ENCODE results near the gene PRR19.

Gene PRR19

DNA sequence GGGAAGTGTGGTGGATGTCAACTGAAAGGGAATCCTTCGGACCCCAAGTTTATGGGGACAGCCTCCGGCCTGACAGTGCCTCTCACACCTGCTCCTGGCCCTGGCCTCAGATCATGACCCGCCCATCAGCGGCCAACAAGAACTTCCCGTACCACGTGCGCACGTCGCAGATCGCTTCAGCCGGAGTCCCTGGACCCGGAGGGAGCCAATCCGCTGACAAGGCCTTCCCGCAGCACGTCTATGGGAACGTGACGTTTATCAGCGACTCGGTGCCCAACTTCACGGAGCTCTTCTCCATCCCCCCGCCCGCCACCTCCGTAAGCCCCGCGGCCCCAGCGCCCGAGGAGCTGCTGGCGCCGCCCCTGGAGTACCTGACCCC, 21.5 kb downstream of the PRR19 start:
- Histone ChIP-seq H3K4ac (ENCODE audit: low read depth, low read length) (no peak overlapping the region), H3K4me2 (ENCODE audit: low read length) (peak overlapping the region; percentile 29), H3K27ac (ENCODE audit: low read depth, low read length) (no peak overlapping the region), H4K8ac (ENCODE audit: low read depth, low read length) (no peak overlapping the region), H2AK5ac (ENCODE audit: low read length) (no peak overlapping the region), H3K23ac (ENCODE audit: low read length) (peak overlapping the region; percentile 6), H3K18ac (ENCODE audit: low read length) (no peak overlapping the region), H2BK5ac (ENCODE audit: low read length) (no peak overlapping the region), H2BK15ac (replicated peaks; ENCODE audit: low read depth) (no peak overlapping the region), H3K79me1 (ENCODE audit: low read length) (peaks cover 13% of the 10 kb centered on the region), H2BK120ac (ENCODE audit: low read depth, low read length) (no peak overlapping the region), H3K56ac (ENCODE audit: low read length) (peak overlapping the region; percentile 74), H3K27me3 (ENCODE audit: insufficient read depth, low read length, poor library complexity) (peaks cover 4% of the 10 kb centered on the region), H3K36me3 (ENCODE audit: control insufficient read depth, insufficient read depth, low read length) (no peaks in the 10 kb centered on the region), H3K9ac (ENCODE audit: low read length) (no peak overlapping the region), H3K79me2 (ENCODE audit: control insufficient read depth, insufficient read depth, low read length) (peaks cover 3% of the 10 kb centered on the region), H3K4me3 (ENCODE audit: low read length) (no peak overlapping the region), H3K4me1 (ENCODE audit: control insufficient read depth, low read depth, low read length) (no peaks in the 10 kb centered on the region), H4K5ac (ENCODE audit: low read length) (no peak overlapping the region)
- DNase-seq: peak; percentile 75
- WGBS (ENCODE audit: extremely low coverage, insufficient coverage, low lambda C conversion rate): no CpG with 5 or more reads among the region's 29 CpGs

DNA sequence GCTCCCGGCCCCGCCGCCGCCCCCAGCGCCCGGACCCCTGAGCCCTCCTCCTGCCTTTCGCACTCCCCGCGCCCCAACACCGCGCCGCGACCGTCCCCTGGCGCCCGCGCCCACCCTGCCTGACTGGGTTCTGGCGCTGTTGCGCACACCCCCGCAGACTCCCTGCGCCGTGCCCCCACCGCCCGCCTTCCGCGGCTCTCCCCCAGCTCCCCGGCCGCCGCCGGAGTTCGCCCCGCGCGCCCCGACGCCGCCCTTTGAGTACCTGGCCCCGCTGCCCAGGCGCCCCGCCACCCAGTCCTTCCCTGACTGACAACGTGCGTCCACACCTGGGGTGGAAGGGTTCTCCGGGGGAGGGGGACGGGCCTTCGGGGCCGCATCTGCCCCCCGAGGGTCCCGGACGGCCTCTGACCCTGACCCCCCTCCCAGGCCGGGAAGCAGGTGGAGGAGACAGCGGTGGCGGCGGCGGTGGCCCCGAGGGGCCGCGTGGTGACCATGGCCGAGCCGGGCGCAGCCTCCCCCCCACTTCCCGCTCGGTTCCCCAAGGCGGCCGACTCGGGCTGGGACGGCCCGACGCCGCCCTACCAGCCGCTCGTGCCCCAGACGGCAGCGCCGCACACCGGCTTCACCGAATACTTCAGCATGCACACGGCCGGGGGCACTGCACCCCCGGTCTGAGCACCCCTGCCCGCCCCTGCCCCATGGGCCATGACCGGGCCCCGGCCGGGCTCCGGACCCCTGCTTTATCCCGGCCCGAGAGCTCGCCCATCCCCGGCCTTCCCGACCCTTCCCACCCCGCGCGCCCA, 22.1 kb downstream of the PRR19 start:
- Histone ChIP-seq H3K4me3 (ENCODE audit: low read length) (no peak overlapping the region), H3K4ac (ENCODE audit: low read depth, low read length) (no peak overlapping the region), H4K5ac (ENCODE audit: low read length) (no peak overlapping the region), H2AK5ac (ENCODE audit: low read length) (no peak overlapping the region), H3K36me3 (ENCODE audit: control insufficient read depth, insufficient read depth, low read length) (no peaks in the 10 kb centered on the region), H3K4me2 (ENCODE audit: low read length) (peak overlapping the region; percentile 52), H3K4me1 (ENCODE audit: control insufficient read depth, low read depth, low read length) (no peaks in the 10 kb centered on the region), H2BK120ac (ENCODE audit: low read depth, low read length) (no peak overlapping the region), H4K8ac (ENCODE audit: low read depth, low read length) (no peak overlapping the region), H3K56ac (ENCODE audit: low read length) (peak overlapping the region; percentile 74), H3K9ac (ENCODE audit: low read length) (peak overlapping the region; percentile 42), H2BK15ac (replicated peaks; ENCODE audit: low read depth) (no peak overlapping the region), H3K18ac (ENCODE audit: low read length) (no peak overlapping the region), H3K27me3 (ENCODE audit: insufficient read depth, low read length, poor library complexity) (peaks cover 4% of the 10 kb centered on the region), H3K79me1 (ENCODE audit: low read length) (peaks cover 13% of the 10 kb centered on the region), H3K23ac (ENCODE audit: low read length) (no peak overlapping the region), H2BK5ac (ENCODE audit: low read length) (no peak overlapping the region), H3K79me2 (ENCODE audit: control insufficient read depth, insufficient read depth, low read length) (peaks cover 3% of the 10 kb centered on the region), H3K27ac (ENCODE audit: low read depth, low read length) (no peak overlapping the region)
- DNase-seq: peak; percentile 21
- WGBS (ENCODE audit: extremely low coverage, insufficient coverage, low lambda C conversion rate): no CpG with 5 or more reads among the region's 92 CpGs

DNA sequence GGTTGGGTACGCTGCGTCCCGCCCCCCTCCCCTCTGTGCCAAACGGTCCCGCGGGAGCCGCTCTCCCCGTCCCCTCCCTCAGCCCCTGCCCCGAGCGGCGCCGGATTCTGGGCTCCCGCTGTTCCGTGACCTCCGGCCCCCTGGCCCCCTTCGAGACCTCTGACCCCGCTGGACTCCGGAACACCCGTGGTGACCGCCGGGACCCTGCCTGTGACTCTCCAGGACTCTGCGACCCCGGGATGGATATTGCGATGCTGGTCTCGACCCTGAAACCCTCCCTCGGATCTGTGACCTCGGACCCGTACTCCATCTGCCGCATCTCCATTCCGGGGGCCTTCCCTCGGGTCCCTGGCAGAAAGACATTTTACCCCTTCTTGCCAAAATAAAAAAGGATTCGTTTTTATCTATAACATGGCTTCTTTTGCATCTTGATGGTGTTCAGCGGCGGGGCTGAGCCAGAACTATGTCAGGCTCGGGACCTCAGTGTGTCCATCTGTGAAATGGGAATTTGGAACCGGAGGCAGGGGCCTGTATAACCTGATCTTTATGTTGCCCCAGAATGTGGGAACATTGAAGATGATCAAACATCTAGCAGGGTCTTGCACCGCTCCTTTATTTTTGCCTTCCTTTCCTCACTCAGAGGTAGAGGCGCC, 22.8 kb downstream of the PRR19 start:
- Histone ChIP-seq H3K27ac (ENCODE audit: low read depth, low read length) (no peak overlapping the region), H3K79me1 (ENCODE audit: low read length) (peaks cover 13% of the 10 kb centered on the region), H4K5ac (ENCODE audit: low read length) (no peak overlapping the region), H2AK5ac (ENCODE audit: low read length) (no peak overlapping the region), H3K56ac (ENCODE audit: low read length) (peak overlapping the region; percentile 71), H2BK5ac (ENCODE audit: low read length) (no peak overlapping the region), H3K27me3 (ENCODE audit: insufficient read depth, low read length, poor library complexity) (peaks cover 4% of the 10 kb centered on the region), H3K4me3 (ENCODE audit: low read length) (peak overlapping the region; percentile 19), H3K4me1 (ENCODE audit: control insufficient read depth, low read depth, low read length) (no peaks in the 10 kb centered on the region), H3K23ac (ENCODE audit: low read length) (peak overlapping the region; percentile 89), H3K36me3 (ENCODE audit: control insufficient read depth, insufficient read depth, low read length) (no peaks in the 10 kb centered on the region), H3K79me2 (ENCODE audit: control insufficient read depth, insufficient read depth, low read length) (peaks cover 3% of the 10 kb centered on the region), H2BK15ac (replicated peaks; ENCODE audit: low read depth) (no peak overlapping the region), H3K18ac (ENCODE audit: low read length) (no peak overlapping the region), H3K4me2 (ENCODE audit: low read length) (peak overlapping the region; percentile 71), H4K8ac (ENCODE audit: low read depth, low read length) (no peak overlapping the region), H3K4ac (ENCODE audit: low read depth, low read length) (no peak overlapping the region), H2BK120ac (ENCODE audit: low read depth, low read length) (no peak overlapping the region), H3K9ac (ENCODE audit: low read length) (peak overlapping the region; percentile 59)
- no peak for DNase-seq
- no CpG with 5 or more reads among the region's 38 CpGs for WGBS (ENCODE audit: extremely low coverage, insufficient coverage, low lambda C conversion rate)

DNA sequence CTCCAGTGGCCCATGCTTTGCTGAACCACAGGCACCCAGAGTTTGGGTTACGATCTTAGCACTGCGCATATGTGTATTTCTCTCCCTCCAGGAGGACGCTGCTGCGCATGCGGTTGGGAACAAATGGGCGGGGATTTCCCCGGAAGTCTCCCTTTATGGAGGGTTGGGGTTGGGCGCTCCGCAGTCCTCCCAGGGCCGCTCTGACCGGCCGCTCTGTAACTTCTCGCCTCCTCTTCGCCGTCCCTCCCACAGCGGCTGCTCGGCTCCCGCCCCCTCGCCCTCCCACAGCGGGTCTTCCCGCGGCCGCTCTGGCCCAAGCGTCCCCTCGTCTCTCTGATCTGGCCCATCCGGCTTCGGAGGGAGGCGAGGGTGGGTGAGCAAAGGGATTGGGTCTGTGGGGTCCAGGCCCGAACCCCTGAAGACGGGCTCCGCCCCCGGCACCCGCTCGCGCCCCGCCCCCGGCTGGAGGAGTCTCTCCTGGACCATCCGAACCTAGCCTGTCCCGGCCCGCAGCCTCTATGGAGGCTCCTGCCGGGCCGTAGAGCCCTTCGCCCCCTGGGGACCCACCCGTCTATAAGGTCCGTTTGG, 23.5 kb downstream of the PRR19 start, which contains the start of gene MEGF8:
Gene MEGF8 (plus strand): TSS at position 328 of the 588 bp plus-strand sequence. CDS start 609 bp downstream, outside the sequence.
- WGBS (ENCODE audit: extremely low coverage, insufficient coverage, low lambda C conversion rate): no CpG with 5 or more reads among the region's 45 CpGs
- Histone ChIP-seq H3K18ac (ENCODE audit: low read length) (peak within 1 kb of the TSS; percentile 77), H3K23ac (ENCODE audit: low read length) (peak within 1 kb of the TSS; percentile 89), H3K79me1 (ENCODE audit: low read length) (peaks cover 13% of the 10 kb centered on the region), H3K27ac (ENCODE audit: low read depth, low read length) (no peak within 1 kb of the TSS), H2BK15ac (replicated peaks; ENCODE audit: low read depth) (no peak within 1 kb of the TSS), H2BK5ac (ENCODE audit: low read length) (no peak within 1 kb of the TSS), H3K4ac (ENCODE audit: low read depth, low read length) (peak within 1 kb of the TSS; percentile 66), H3K56ac (ENCODE audit: low read length) (peak within 1 kb of the TSS; percentile 93), H4K5ac (ENCODE audit: low read length) (no peak within 1 kb of the TSS), H3K4me2 (ENCODE audit: low read length) (peak within 1 kb of the TSS; percentile 71), H3K27me3 (ENCODE audit: insufficient read depth, low read length, poor library complexity) (peaks cover 4% of the 10 kb centered on the region), H2AK5ac (ENCODE audit: low read length) (no peak within 1 kb of the TSS), H4K8ac (ENCODE audit: low read depth, low read length) (no peak within 1 kb of the TSS), H2BK120ac (ENCODE audit: low read depth, low read length) (no peak within 1 kb of the TSS), H3K4me1 (ENCODE audit: control insufficient read depth, low read depth, low read length) (no peaks in the 10 kb centered on the region), H3K79me2 (ENCODE audit: control insufficient read depth, insufficient read depth, low read length) (peaks cover 3% of the 10 kb centered on the region), H3K36me3 (ENCODE audit: control insufficient read depth, insufficient read depth, low read length) (no peaks in the 10 kb centered on the region), H3K9ac (ENCODE audit: low read length) (peak within 1 kb of the TSS; percentile 96), H3K4me3 (ENCODE audit: low read length) (peak within 1 kb of the TSS; percentile 94)
- peak; percentile 100 for DNase-seq

DNA sequence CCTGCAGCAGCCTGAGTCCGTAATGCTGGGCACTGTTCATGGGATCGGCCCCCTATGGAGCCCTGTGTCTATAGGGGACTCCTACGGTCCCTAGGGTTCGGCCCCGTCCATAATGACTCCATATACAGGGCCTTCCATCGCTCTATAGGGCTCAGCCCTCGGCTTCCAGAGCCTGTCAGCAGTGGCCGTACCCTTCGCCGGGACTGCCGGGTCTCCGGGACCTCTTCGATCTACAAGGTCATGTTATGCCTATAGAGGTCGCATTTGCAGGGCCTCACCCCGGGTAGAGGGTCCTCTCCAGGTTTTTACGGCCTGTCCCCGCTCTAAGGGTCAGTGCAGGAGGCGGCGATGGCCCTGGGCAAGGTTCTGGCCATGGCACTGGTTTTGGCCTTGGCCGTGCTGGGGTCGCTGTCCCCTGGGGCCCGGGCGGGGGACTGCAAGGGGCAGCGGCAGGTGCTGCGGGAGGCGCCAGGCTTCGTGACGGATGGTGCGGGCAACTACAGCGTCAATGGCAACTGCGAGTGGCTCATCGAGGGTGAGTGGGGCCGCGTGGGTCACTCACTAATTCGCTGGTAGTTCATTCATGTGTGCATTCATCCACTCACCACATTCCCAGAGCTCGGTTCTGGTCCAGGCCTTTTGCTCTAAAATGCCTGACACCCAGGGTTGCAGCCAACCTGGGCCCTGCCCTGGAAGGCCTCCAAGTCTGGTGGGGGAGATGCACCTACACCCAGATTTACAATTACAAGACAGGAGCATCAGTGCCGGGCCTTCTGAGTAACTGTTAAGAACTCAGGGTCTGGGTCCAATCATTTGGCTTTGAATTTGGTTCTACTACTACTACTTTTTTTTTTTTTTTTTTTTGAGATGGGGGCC, 24.2 kb downstream of the PRR19 start:
- H2BK15ac ChIP-seq (replicated peaks; ENCODE audit: low read depth): no peak overlapping the region
- H3K23ac ChIP-seq (ENCODE audit: low read length): no peak overlapping the region
- peaks cover 3% of the 10 kb centered on the region for H3K79me2 ChIP-seq (ENCODE audit: control insufficient read depth, insufficient read depth, low read length)
- no peaks in the 10 kb centered on the region for H3K36me3 ChIP-seq (ENCODE audit: control insufficient read depth, insufficient read depth, low read length)
- H4K5ac ChIP-seq (ENCODE audit: low read length): no peak overlapping the region
- H3K79me1 ChIP-seq (ENCODE audit: low read length): peaks cover 13% of the 10 kb centered on the region
- no peak overlapping the region for H2BK120ac ChIP-seq (ENCODE audit: low read depth, low read length)
- peak overlapping the region; percentile 66 for H3K4ac ChIP-seq (ENCODE audit: low read depth, low read length)
- no peak overlapping the region for H4K8ac ChIP-seq (ENCODE audit: low read depth, low read length)
- no CpG with 5 or more reads among the region's 37 CpGs for WGBS (ENCODE audit: extremely low coverage, insufficient coverage, low lambda C conversion rate)
- no peak overlapping the region for H2BK5ac ChIP-seq (ENCODE audit: low read length)
- no peaks in the 10 kb centered on the region for H3K4me1 ChIP-seq (ENCODE audit: control insufficient read depth, low read depth, low read length)
- H2AK5ac ChIP-seq (ENCODE audit: low read length): no peak overlapping the region
- peak overlapping the region; percentile 77 for H3K18ac ChIP-seq (ENCODE audit: low read length)
- peak overlapping the region; percentile 94 for H3K4me3 ChIP-seq (ENCODE audit: low read length)
- peaks cover 4% of the 10 kb centered on the region for H3K27me3 ChIP-seq (ENCODE audit: insufficient read depth, low read length, poor library complexity)
- no peak overlapping the region for H3K27ac ChIP-seq (ENCODE audit: low read depth, low read length)
- H3K56ac ChIP-seq (ENCODE audit: low read length): peak overlapping the region; percentile 93
- DNase-seq: peak; percentile 59
- H3K4me2 ChIP-seq (ENCODE audit: low read length): peak overlapping the region; percentile 63
- peak overlapping the region; percentile 96 for H3K9ac ChIP-seq (ENCODE audit: low read length)
